Kidney (tissue), 14 donors: ENCODE results near the gene KCNK5. TPM values are rescaled to one million over a fixed set of nuclear protein-coding genes. Genes with fewer than 3 reads are reported as not detected.

Experiments used
- DNase-seq, 5 donors: peaks; one replicate each; pipeline ENCODE4 v3.0.0-alpha.2; 2013 to 2020
- FAIRE-seq: peaks from 2 replicates; lab custom pipeline; 2012; peaks lifted over from hg19 to GRCh38; lab: Jason Lieb, UNC
- H3K27ac ChIP-seq, 2 donors: one replicate each; pipeline ENCODE4 v1.7.0; 2013; ENCODE audit warnings: low read depth in 2 of 2, low read length in 2 of 2, inconsistent platforms in 1 of 2
- H3K27me3 ChIP-seq: one replicate; pipeline ENCODE4 v1.7.1; 2013; ENCODE audit warnings: low read length, inconsistent platforms; ENCODE audit not compliant: control insufficient read depth, insufficient read depth
- H3K36me3 ChIP-seq, 3 donors: one replicate each; pipeline versions ENCODE4 v1.7.0 to v1.7.1; 2013; ENCODE audit warnings: low read length in 3 of 3, control low read depth in 1 of 3, inconsistent platforms in 1 of 3; ENCODE audit not compliant: insufficient read depth in 3 of 3, control insufficient read depth in 2 of 3
- H3K4me1 ChIP-seq, 3 donors: one replicate each; pipeline versions ENCODE4 v1.7.0 to v1.7.1; 2013; ENCODE audit warnings: low read length in 3 of 3, inconsistent platforms in 1 of 3, low read depth in 1 of 3; ENCODE audit not compliant: control insufficient read depth in 2 of 3, insufficient read depth in 2 of 3
- H3K4me3 ChIP-seq, 3 donors: one replicate each; pipeline versions ENCODE4 v1.7.0 to v1.8.1; 2013; ENCODE audit warnings: low read length in 3 of 3, control low read depth in 1 of 3, inconsistent platforms in 1 of 3
- H3K9ac ChIP-seq, 3 donors: one replicate each; pipeline versions ENCODE4 v1.7.0 to v1.7.1; 2013; ENCODE audit warnings: low read length in 3 of 3, control low read depth in 1 of 3, inconsistent platforms in 1 of 3
- H3K9me3 ChIP-seq, 3 donors: one replicate each; pipeline versions ENCODE4 v1.7.0 to v1.7.1; 2013; ENCODE audit warnings: low read length in 3 of 3, control low read depth in 1 of 3, inconsistent platforms in 1 of 3; ENCODE audit not compliant: control insufficient read depth in 2 of 3, insufficient read depth in 1 of 3
- CTCF ChIP-seq: IDR thresholded peaks from 3 replicates; pipeline ENCODE4 v1.5.1; 2012; ENCODE audit warnings: mild to moderate bottlenecking, moderate library complexity, borderline replicate concordance; ENCODE audit not compliant: insufficient read depth; ENCODE audit errors: extremely low read depth
- intact Hi-C: fragments of 100-400 bp; cut with DNase I; formaldehyde crosslinking; loops from one replicate; pipeline ENCODE4 v1.11.1; 2022
- polyA plus RNA-seq: library from polyadenylated mRNA; stranded (reverse); fragments of 350-450 nt; fragmentation: Illumina TruSeq; extraction: RNeasy Lipid Tissue Mini Kit (QIAGEN cat#74804); gene quantifications from one replicate; pipeline ENCODE4 v1.2.3, GENCODE V29; 2014; ENCODE audit warnings: low read depth, low replicate concordance; ENCODE audit not compliant: insufficient read depth
- total RNA-seq: library from RNA; stranded (reverse); fragmentation: NEBNext Ultra II Directional; extraction: Animal tissue kit (Norgen Biotek cat#: 25700); gene quantifications from one replicate; pipeline ENCODE4 v1.2.1, GENCODE V29; 2021
- donor health status: control.
- donor health status: control.
- donor health status: control.
- donor health status: control.
- donor health status: control.
- donor health status: DM: yes; HTN: yes; CAD: no.
- donor health status: Normal renal cell carcinoma (clear cell type).

KCNK5 gene
- total and polyA plus RNA-seq, 2 donors from 2014 or later, result 48.4 to 77.0 TPM

- intact Hi-C loops, result no loop called here
Measured at GRCh38 chr6:39263303-39264037, 34.2 kb upstream of the KCNK5 start.

GRCh38 chr6:39261751-39262150, 32.5 kb upstream of the KCNK5 start:
- FAIRE-seq, result no peak
- H3K27me3 ChIP-seq, result no peaks in the 10 kb centered on the region
- H3K4me3 ChIP-seq, result peak overlapping the region in 1 of 3 donors; percentile 20
- intact Hi-C loops, result no loop called here
- peak overlapping the region; percentile 5 to 69 for H3K27ac ChIP-seq
- no peak overlapping the region for H3K9ac ChIP-seq
- H3K36me3 ChIP-seq, result no peaks in the 10 kb centered on the region
- H3K4me1 ChIP-seq, result peaks cover 0 to 13% (median 3%) of the 10 kb centered on the region in 3 donors
- DNase-seq, result peak in 2 of 5 donors; percentile 23 to 33
- no peak for TF ChIP-seq CTCF
- H3K9me3 ChIP-seq, result no peaks in the 10 kb centered on the region

More at GRCh38 chr6:39263303-39264037, 34.2 kb upstream of the KCNK5 start:
- no peaks in the 10 kb centered on the region for H3K9me3 ChIP-seq
- peak overlapping the region; percentile 34 to 46 for H3K27ac ChIP-seq
- no peak overlapping the region for H3K4me3 ChIP-seq
- H3K36me3 ChIP-seq, result no peaks in the 10 kb centered on the region
- FAIRE-seq (no peak), DNase-seq (peak in 1 of 5 donors; percentile 8)
- peaks cover 0 to 13% (median 3%) of the 10 kb centered on the region in 3 donors for H3K4me1 ChIP-seq
- no peaks in the 10 kb centered on the region for H3K27me3 ChIP-seq
- TF ChIP-seq CTCF, result no peak
- H3K9ac ChIP-seq, result no peak overlapping the region

GRCh38 chr6:39260953-39261352, 31.7 kb upstream of the KCNK5 start:
- H3K27me3 ChIP-seq, result no peaks in the 10 kb centered on the region
- TF ChIP-seq CTCF, result no peak
- DNase-seq (no peak), FAIRE-seq (no peak)
- H3K4me3 ChIP-seq, result peak overlapping the region in 1 of 3 donors; percentile 20
- H3K36me3 ChIP-seq, result no peaks in the 10 kb centered on the region
- intact Hi-C loops, result no loop called here
- peak overlapping the region in 1 of 2 donors; percentile 69 for H3K27ac ChIP-seq
- H3K9ac ChIP-seq, result no peak overlapping the region
- peaks cover 0 to 13% (median 3%) of the 10 kb centered on the region in 3 donors for H3K4me1 ChIP-seq
- no peaks in the 10 kb centered on the region for H3K9me3 ChIP-seq
